ENCODE measurements around the gene GMIP.
"Not testable (repeated sequence)": the region's sequence is repeated elsewhere in the genome, so short reads cannot be mapped to it uniquely, and the experiment has no call there.

GMIP gene

GRCh38 chr19:19602136-19602712 lies 41.2 kb downstream of the GMIP start:
- DNase-seq, result no peak

- DNase-seq, result no peak
Measured at GRCh38 chr19:19600793-19601330, 42.6 kb downstream of the GMIP start.

GRCh38 chr19:19598728-19599451 lies 44.6 kb downstream of the GMIP start:
- DNase-seq, result not testable (repeated sequence)

- no peak for DNase-seq
Measured at GRCh38 chr19:19597809-19598306, 45.6 kb downstream of the GMIP start.

DNA sequence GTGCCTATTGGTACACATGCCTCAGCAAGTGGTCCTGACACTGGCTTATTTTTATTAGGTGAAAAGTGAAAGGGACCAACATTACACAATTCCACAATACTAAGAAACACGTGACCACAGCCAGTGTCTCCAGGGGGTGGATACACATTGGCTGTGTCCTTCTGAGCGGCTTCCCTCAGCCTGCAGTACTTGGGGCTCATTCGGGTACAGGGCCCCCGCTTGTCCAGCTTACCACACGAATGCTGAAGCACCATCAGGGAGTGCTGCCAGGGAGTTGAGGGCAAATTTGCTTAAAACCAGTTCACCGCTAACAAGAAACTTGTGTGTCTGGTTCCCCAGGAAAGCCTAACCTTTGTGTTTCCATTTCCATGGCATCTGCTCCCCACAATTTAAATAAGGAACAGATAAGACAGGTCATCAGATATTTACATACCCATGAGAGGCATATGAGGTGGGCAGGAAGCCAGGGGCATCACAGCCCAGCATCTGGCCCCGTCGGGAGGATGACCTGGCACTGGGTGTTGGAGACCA lies 48.2 kb downstream of the GMIP start:
- DNase-seq, result no peak

DNA sequence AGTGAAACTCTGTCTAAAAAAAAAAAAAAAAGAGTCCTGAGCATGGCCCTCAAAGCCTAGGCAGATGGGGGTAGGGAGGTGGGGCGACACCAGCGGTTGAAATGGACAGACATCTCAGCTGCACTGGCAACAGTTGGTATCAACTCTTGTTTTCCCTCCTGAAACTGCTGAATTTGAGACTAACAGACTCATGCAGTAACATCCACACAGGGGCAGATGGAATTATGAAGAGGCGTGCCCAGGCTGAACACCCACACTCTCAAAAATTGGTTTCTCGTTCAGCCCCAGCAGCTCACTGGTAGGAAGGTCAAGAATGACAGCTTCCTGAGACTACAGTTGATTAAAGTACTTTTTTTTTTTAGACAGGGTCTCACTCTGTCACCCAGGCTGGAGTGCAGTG lies 49.1 kb downstream of the GMIP start:
- DNase-seq, result no peak

DNA sequence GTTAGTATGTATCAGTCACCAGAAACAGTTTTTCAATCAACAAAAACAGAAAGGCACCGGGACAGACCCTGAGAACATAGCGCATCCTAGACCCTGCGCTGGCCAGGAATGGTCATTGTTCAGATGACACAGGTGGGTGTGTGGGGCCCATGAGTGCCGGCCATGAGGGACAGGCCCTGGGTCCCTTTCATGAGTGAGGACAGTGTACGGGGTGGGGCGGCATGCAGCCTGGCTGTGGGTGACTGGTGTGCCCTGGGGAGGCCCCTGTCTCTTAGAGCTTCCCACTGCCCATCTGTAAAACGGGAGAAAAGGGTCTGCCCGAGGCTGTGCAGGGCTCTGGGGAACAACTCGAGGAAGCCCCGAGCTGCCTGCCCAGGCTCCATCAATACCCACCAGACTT lies 50.8 kb downstream of the GMIP start:
- no peak for DNase-seq

GRCh38 chr19:19591133-19591825 lies 52.2 kb downstream of the GMIP start:
- DNase-seq, result no peak

GRCh38 chr19:19588546-19588945 lies 54.9 kb downstream of the GMIP start:
- no peak for DNase-seq

GRCh38 chr19:19587771-19588170 lies 55.7 kb downstream of the GMIP start:
- DNase-seq, result no peak

DNA sequence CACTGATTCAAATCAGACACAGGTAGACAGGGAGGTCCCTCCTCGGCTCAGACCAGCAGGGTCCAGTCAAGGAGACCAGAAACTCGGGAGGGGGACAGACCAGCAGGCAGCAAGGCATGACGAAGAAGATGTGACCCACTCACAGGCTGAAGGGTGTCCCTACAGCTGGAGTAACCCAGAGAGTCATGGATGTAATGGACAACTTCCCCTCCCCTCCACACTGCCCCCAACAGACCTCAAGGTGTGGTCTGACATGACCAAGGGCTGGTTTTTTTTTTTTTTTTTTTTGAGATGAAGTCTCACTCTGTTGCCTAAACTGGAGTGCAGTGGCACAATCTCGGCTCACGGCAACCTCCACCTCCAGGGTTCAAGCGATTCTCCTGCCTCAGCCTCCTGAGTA lies 59.1 kb downstream of the GMIP start:
- DNase-seq, result no peak

DNA sequence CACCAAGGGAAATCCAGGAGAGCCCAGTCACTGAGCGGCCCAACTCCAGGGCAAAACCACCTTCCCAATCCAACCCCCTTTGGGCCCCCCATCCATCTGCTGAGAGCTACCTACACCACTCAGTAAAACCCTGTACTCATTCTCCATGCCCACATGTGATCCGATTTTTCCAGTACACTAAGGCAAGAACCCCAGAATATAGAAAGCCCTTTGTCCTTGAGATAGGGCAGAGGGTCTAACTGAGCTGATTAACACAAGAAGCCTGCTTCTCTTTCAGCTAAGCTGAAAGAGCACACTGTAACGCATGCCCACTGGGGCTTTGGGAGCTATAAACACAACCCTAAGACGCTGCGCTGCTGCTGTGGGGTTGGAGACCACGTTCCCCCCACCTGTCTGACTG lies 61.0 kb downstream of the GMIP start:
- DNase-seq, result no peak

- DNase-seq, result no peak
Measured at GRCh38 chr19:19581391-19581790, 62.1 kb downstream of the GMIP start.

GRCh38 chr19:19580418-19580817 lies 63.0 kb downstream of the GMIP start:
- no peak for DNase-seq

DNA sequence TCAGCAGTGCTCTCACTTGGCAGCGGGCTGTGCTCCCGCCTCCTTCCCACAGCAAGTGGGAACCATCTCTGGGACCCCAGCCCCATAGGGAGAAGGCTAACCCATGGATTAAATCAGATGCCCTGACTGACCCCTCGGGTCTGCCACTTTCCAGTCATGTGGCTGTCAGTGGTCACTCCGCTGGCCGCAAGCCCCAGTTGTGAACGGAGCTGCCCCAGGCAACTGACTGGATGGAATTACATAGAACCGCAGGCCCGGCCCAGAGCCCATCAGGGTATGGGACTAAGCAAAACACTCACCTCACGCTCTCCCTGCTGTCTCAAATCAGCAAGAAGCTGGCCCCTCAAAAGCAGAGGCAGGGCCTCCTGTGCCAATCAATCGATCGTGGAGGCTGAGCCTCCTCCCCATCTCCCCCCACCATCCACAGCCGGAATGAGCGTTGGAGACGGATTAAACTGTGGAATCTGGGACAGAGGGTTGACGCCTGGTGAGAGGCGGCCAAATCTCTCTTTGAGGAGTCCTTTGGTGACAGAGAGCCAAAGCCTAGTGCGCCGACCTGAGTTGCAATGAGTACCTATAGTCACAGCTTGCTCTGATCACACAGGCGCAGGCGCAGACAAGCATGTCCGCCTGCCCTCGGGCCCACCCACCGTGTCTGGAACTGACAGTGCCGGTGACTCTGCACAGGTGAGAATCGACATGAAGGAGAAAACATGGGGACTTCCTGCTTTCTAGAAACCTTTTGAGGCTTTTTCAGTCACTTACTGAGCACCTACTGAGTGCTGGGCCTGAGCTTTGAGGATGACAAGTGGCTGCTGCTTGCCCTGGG lies 63.7 kb downstream of the GMIP start:
- DNase-seq, result no peak
